ENCODE data around the gene WHRN. TPM values are rescaled to one million over a fixed set of nuclear protein-coding genes. Genes with fewer than 3 reads are reported as not detected.

The WHRN gene
- total RNA-seq, 1 donor from 2014 or later: 9.2 TPM

- no peak for DNase-seq (ENCODE audit: low spot score)
Observed at GRCh38 chr9:114449236-114449635, 56.0 kb downstream of the WHRN start.

GRCh38 chr9:114448706-114449105 is 56.6 kb downstream of the WHRN start:
- DNase-seq (ENCODE audit: low spot score): no peak

GRCh38 chr9:114446672-114447450 is 58.4 kb downstream of the WHRN start:
- DNase-seq (ENCODE audit: low spot score): no peak

- DNase-seq (ENCODE audit: low spot score): no peak
Observed at GRCh38 chr9:114446036-114446435, 59.2 kb downstream of the WHRN start.

- DNase-seq (ENCODE audit: low spot score): no peak
Observed at GRCh38 chr9:114445616-114446015, 59.7 kb downstream of the WHRN start.

GRCh38 chr9:114442022-114442421 is 63.3 kb downstream of the WHRN start:
- no peak for DNase-seq (ENCODE audit: low spot score)

GRCh38 chr9:114437401-114437893 is 67.8 kb downstream of the WHRN start:
- DNase-seq (ENCODE audit: low spot score): no peak

GRCh38 chr9:114434878-114435311 is 70.4 kb downstream of the WHRN start:
- DNase-seq (ENCODE audit: low spot score): no peak

- DNase-seq (ENCODE audit: low spot score): no peak
Observed at GRCh38 chr9:114433720-114434255, 71.5 kb downstream of the WHRN start.

- no peak for DNase-seq (ENCODE audit: low spot score)
Observed at GRCh38 chr9:114433086-114433485, 72.2 kb downstream of the WHRN start.

GRCh38 chr9:114432323-114433067 is 72.8 kb downstream of the WHRN start:
- DNase-seq (ENCODE audit: low spot score): no peak

- DNase-seq (ENCODE audit: low spot score): no peak
Observed at GRCh38 chr9:114431770-114432169, 73.5 kb downstream of the WHRN start.

- no peak for DNase-seq (ENCODE audit: low spot score)
Observed at GRCh38 chr9:114431003-114431402, 74.3 kb downstream of the WHRN start.

- no peak for DNase-seq (ENCODE audit: low spot score)
Observed at GRCh38 chr9:114430457-114430856, 74.8 kb downstream of the WHRN start.

GRCh38 chr9:114429488-114429887 is 75.8 kb downstream of the WHRN start:
- no peak for DNase-seq (ENCODE audit: low spot score)

- DNase-seq (ENCODE audit: low spot score): no peak
Observed at GRCh38 chr9:114428466-114428865, 76.8 kb downstream of the WHRN start.

- DNase-seq (ENCODE audit: low spot score): no peak
Observed at GRCh38 chr9:114427644-114428043, 77.6 kb downstream of the WHRN start.

GRCh38 chr9:114426046-114426948 is 79.0 kb downstream of the WHRN start:
- DNase-seq (ENCODE audit: low spot score): no peak

GRCh38 chr9:114425126-114425525 is 80.1 kb downstream of the WHRN start:
- no peak for DNase-seq (ENCODE audit: low spot score)

- DNase-seq (ENCODE audit: low spot score): no peak
Observed at GRCh38 chr9:114424126-114424525, 81.1 kb downstream of the WHRN start.

- DNase-seq (ENCODE audit: low spot score): no peak
Observed at GRCh38 chr9:114423181-114423580, 82.1 kb downstream of the WHRN start.

GRCh38 chr9:114421147-114421546 is 84.1 kb downstream of the WHRN start:
- DNase-seq (ENCODE audit: low spot score): no peak

All from mucosa of gallbladder (tissue), 1 donor.